ENCODE measurements around the gene IRF7. TPM values are rescaled to one million over a fixed set of nuclear protein-coding genes. Genes with fewer than 3 reads are reported as not detected.

The IRF7 gene
- total and polyA plus RNA-seq, 9 of the 15 experiments (the other 6 are each of a cell fraction or from before 2014, with no cell fraction given): 0.27 to 7.6 (median 1.8) TPM

DNA sequence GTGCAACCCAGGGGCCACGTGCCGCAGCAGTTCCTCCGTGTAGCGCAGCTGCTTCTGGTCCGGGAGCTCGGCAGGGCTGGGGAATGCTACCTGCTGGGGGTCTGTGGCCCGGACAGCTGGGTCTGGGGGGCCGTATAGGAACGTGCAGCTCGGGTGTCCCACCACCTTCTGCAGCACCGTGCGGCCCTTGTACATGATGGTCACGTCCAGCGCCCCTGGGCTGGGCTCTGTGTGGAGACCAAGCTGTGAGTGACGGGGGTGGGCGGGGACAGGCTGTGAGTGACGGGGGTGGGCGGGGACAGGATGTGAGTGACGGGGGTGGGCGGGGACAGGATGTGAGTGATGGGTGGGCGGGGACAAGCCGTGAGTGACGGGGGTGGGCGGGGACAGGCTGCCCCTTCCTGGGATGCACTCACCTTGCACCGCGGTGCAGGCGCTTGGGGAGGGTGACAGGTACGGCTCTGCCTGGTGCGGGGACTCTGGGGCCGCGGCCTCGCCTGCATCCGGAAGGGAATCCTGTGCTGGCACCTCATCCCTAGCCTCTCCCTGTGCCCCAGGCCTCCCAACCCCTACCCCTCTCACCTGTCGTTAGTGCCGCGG lies 2.3 kb downstream of the IRF7 start (continued):
- no peak for TF ChIP-seq ILK (tag; IDR thresholded peaks at IDR 0.05; ENCODE audit: borderline replicate concordance, low read depth)
- TF ChIP-seq ZNF165 (CRISPR knock-in tag; IDR thresholded peaks at IDR 0.05; ENCODE audit: borderline replicate concordance): no peak
- TF ChIP-seq, protein P1, sequence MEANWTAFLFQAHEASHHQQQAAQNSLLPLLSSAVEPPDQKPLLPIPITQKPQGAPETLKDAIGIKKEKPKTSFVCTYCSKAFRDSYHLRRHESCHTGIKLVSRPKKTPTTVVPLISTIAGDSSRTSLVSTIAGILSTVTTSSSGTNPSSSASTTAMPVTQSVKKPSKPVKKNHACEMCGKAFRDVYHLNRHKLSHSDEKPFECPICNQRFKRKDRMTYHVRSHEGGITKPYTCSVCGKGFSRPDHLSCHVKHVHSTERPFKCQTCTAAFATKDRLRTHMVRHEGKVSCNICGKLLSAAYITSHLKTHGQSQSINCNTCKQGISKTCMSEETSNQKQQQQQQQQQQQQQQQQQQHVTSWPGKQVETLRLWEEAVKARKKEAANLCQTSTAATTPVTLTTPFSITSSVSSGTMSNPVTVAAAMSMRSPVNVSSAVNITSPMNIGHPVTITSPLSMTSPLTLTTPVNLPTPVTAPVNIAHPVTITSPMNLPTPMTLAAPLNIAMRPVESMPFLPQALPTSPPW (CRISPR knock-in tag; IDR thresholded peaks at IDR 0.05): peak; percentile 20; the same call in 1 of the 2 replicates
- no peak for TF ChIP-seq ZNF586 (CRISPR knock-in tag; conservative IDR thresholded peaks at IDR 0.05)
- TF ChIP-seq, protein P2, sequence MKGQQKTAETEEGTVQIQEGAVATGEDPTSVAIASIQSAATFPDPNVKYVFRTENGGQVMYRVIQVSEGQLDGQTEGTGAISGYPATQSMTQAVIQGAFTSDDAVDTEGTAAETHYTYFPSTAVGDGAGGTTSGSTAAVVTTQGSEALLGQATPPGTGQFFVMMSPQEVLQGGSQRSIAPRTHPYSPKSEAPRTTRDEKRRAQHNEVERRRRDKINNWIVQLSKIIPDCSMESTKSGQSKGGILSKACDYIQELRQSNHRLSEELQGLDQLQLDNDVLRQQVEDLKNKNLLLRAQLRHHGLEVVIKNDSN (CRISPR knock-in tag; IDR thresholded peaks at IDR 0.05): 0 out of 2 replicates have a peak, but pooled peaks have one; percentile 37
- TF ChIP-seq, protein P3, sequence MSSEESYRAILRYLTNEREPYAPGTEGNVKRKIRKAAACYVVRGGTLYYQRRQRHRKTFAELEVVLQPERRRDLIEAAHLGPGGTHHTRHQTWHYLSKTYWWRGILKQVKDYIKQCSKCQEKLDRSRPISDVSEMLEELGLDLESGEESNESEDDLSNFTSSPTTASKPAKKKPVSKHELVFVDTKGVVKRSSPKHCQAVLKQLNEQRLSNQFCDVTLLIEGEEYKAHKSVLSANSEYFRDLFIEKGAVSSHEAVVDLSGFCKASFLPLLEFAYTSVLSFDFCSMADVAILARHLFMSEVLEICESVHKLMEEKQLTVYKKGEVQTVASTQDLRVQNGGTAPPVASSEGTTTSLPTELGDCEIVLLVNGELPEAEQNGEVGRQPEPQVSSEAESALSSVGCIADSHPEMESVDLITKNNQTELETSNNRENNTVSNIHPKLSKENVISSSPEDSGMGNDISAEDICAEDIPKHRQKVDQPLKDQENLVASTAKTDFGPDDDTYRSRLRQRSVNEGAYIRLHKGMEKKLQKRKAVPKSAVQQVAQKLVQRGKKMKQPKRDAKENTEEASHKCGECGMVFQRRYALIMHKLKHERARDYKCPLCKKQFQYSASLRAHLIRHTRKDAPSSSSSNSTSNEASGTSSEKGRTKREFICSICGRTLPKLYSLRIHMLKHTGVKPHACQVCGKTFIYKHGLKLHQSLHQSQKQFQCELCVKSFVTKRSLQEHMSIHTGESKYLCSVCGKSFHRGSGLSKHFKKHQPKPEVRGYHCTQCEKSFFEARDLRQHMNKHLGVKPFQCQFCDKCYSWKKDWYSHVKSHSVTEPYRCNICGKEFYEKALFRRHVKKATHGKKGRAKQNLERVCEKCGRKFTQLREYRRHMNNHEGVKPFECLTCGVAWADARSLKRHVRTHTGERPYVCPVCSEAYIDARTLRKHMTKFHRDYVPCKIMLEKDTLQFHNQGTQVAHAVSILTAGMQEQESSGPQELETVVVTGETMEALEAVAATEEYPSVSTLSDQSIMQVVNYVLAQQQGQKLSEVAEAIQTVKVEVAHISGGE (CRISPR knock-in tag; IDR thresholded peaks at IDR 0.05): no peak
- TF ChIP-seq, protein P4, sequence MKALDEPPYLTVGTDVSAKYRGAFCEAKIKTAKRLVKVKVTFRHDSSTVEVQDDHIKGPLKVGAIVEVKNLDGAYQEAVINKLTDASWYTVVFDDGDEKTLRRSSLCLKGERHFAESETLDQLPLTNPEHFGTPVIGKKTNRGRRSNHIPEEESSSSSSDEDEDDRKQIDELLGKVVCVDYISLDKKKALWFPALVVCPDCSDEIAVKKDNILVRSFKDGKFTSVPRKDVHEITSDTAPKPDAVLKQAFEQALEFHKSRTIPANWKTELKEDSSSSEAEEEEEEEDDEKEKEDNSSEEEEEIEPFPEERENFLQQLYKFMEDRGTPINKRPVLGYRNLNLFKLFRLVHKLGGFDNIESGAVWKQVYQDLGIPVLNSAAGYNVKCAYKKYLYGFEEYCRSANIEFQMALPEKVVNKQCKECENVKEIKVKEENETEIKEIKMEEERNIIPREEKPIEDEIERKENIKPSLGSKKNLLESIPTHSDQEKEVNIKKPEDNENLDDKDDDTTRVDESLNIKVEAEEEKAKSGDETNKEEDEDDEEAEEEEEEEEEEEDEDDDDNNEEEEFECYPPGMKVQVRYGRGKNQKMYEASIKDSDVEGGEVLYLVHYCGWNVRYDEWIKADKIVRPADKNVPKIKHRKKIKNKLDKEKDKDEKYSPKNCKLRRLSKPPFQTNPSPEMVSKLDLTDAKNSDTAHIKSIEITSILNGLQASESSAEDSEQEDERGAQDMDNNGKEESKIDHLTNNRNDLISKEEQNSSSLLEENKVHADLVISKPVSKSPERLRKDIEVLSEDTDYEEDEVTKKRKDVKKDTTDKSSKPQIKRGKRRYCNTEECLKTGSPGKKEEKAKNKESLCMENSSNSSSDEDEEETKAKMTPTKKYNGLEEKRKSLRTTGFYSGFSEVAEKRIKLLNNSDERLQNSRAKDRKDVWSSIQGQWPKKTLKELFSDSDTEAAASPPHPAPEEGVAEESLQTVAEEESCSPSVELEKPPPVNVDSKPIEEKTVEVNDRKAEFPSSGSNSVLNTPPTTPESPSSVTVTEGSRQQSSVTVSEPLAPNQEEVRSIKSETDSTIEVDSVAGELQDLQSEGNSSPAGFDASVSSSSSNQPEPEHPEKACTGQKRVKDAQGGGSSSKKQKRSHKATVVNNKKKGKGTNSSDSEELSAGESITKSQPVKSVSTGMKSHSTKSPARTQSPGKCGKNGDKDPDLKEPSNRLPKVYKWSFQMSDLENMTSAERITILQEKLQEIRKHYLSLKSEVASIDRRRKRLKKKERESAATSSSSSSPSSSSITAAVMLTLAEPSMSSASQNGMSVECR (CRISPR knock-in tag; IDR thresholded peaks at IDR 0.05): peak; percentile 25; the same call in 1 of the 2 replicates
- peak; percentile 29; the same call in 1 of the 2 replicates for TF ChIP-seq RBFOX2 (IDR thresholded peaks at IDR 0.05; ENCODE audit: low read depth, low read length)
- TF ChIP-seq, protein P5, sequence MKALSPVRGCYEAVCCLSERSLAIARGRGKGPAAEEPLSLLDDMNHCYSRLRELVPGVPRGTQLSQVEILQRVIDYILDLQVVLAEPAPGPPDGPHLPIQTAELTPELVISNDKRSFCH (CRISPR knock-in tag; IDR thresholded peaks at IDR 0.05): no peak
- TF ChIP-seq, protein P5 (tag; IDR thresholded peaks at IDR 0.05): no peak
- TF ChIP-seq POLR2AphosphoS2 (IDR thresholded peaks at IDR 0.05; ENCODE audit: low read length): peak; percentile 85
